ENCODE measurements around the gene ARFIP2. TPM values are rescaled to one million over a fixed set of nuclear protein-coding genes. Genes with fewer than 3 reads are reported as not detected.

Gene ARFIP2
- total and polyA plus RNA-seq, 10 donors, result 23.4 to 72.7 (median 36.1) TPM

- intact Hi-C loops (cut with DNase I; ENCODE audit: low total_unique reads), result loop anchor here (5.0 to 10.0 kb wide), 2 partner anchors 61 to 128 kb away; partner anchors contain the start of gene HPX
- H3K4me1 ChIP-seq, result no peaks in the 10 kb centered on the region
- peaks cover 0 to 68% (median 16%) of the 10 kb centered on the region in 6 donors for H3K36me3 ChIP-seq
- no peaks in the 10 kb centered on the region for H3K9me3 ChIP-seq
- TF ChIP-seq POLR2A (IDR thresholded peaks at IDR 0.05), result no peak
- peak; percentile 40 to 78 (median 64) for TF ChIP-seq CTCF (IDR thresholded peaks at IDR 0.05 in 8 of 11, conservative IDR thresholded peaks at IDR 0.05 in 3 of 11)
- WGBS, 5 donors, result 67 to 76% (median 67%) methylated on average over 2 of the region's 2 CpGs
- no peaks in the 10 kb centered on the region for H3K27me3 ChIP-seq (replicated peaks in 1 of 7)
- no peak for DNase-seq
- H3K4me3 ChIP-seq, result no peak overlapping the region
- H3K27ac ChIP-seq, result no peak overlapping the region
Observed at GRCh38 chr11:6505577-6506240, 24.6 kb upstream of the ARFIP2 start.

DNA sequence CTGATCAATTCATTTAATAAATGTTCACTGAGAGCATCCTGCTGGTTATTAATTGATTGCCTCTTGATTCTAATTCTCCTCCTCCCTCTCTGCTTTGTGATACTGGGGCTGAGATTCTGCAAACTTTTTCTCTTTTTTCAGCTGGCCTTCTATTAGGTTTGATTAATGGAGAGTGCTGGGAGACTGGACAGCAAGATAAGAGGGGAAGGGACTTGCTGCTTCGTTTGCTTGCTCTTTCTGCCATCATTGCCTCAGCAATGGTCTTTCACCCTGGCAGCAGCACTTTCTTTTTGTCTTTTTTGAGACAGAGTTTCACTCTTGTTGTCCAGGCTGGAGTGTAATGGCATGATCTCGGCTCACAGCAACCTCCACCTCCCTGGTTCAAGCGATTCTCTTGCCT, 23.0 kb upstream of the ARFIP2 start:
- H3K4me3 ChIP-seq, result no peak overlapping the region
- intact Hi-C loops (cut with DNase I; ENCODE audit: low total_unique reads), result loop anchor here (10.0 kb wide), 1 partner anchor 59 kb away; the partner anchor contains the start of gene HPX
- 81 to 92% (median 87%) methylated on average over 3 of the region's 3 CpGs for WGBS, 5 donors
- no peaks in the 10 kb centered on the region for H3K27me3 ChIP-seq (replicated peaks in 1 of 7)
- TF ChIP-seq CTCF (IDR thresholded peaks at IDR 0.05 in 8 of 11, conservative IDR thresholded peaks at IDR 0.05 in 3 of 11) (no peak), POLR2AphosphoS5 (IDR thresholded peaks at IDR 0.05) (no peak), POLR2A (IDR thresholded peaks at IDR 0.05) (no peak)
- no peaks in the 10 kb centered on the region for H3K4me1 ChIP-seq
- peaks cover 0 to 68% (median 16%) of the 10 kb centered on the region in 6 donors for H3K36me3 ChIP-seq
- no peak overlapping the region for H3K27ac ChIP-seq
- no peaks in the 10 kb centered on the region for H3K9me3 ChIP-seq
- DNase-seq, result no peak

GRCh38 chr11:6502382-6502781, 21.3 kb upstream of the ARFIP2 start:
- TF ChIP-seq POLR2A (IDR thresholded peaks at IDR 0.05) (no peak), POLR2AphosphoS5 (IDR thresholded peaks at IDR 0.05) (no peak), CTCF (IDR thresholded peaks at IDR 0.05 in 8 of 11, conservative IDR thresholded peaks at IDR 0.05 in 3 of 11) (no peak)
- Histone ChIP-seq H3K9me3 (no peaks in the 10 kb centered on the region), H3K4me3 (no peak overlapping the region), H3K4me1 (no peaks in the 10 kb centered on the region), H3K27ac (no peak overlapping the region), H3K36me3 (peaks cover 0 to 76% (median 24%) of the 10 kb centered on the region in 6 donors), H3K27me3 (replicated peaks in 1 of 7) (no peaks in the 10 kb centered on the region)
- no peak for DNase-seq
- intact Hi-C loops (cut with DNase I; ENCODE audit: low total_unique reads), result loop anchor here (10.0 kb wide), 1 partner anchor 58 kb away; the partner anchor contains the start of gene HPX
- 90 to 97% (median 96%) methylated on average over 3 of the region's 3 CpGs for WGBS, 5 donors

DNA sequence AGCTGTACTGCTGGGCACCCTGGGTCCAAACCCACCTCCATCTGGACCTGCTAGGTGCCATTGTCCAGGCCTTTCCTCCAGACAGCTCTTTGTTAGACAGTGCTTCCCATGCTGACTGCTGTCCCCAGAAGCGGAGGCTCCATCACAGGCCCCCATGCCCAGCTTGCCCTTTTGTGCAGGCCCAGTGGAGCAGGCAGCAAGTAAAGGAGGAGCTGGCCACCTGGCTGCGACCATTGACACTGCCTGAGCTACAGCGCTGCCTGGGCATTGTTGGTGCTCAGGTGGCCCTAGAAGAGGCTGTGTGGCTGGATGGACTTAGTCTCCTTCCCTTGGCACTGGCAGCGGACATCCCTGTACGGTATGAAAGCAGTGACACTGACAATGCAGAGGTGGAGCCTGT, 17.4 kb upstream of the ARFIP2 start:
- intact Hi-C loops (cut with DNase I; ENCODE audit: low total_unique reads), result no loop called here
- TF ChIP-seq CTCF (IDR thresholded peaks at IDR 0.05 in 8 of 11, conservative IDR thresholded peaks at IDR 0.05 in 3 of 11) (no peak), POLR2A (IDR thresholded peaks at IDR 0.05) (no peak), POLR2AphosphoS5 (IDR thresholded peaks at IDR 0.05) (no peak)

More for the DNA sequence above, 17.4 kb upstream of the ARFIP2 start:
- Histone ChIP-seq H3K4me3 (no peak overlapping the region), H3K4me1 (no peaks in the 10 kb centered on the region), H3K27me3 (replicated peaks in 1 of 7) (no peaks in the 10 kb centered on the region), H3K27ac (no peak overlapping the region), H3K36me3 (peaks cover 0 to 82% (median 21%) of the 10 kb centered on the region in 6 donors), H3K9me3 (no peaks in the 10 kb centered on the region)
- no peak for DNase-seq
- WGBS, 5 donors, result 91 to 98% (median 94%) methylated on average over 5 of the region's 5 CpGs

Data from spleen (tissue), 11 donors.